ENCODE measurements around the gene TMEM39B.
"Not testable (repeated sequence)": the region's sequence is repeated elsewhere in the genome, so short reads cannot be mapped to it uniquely, and the experiment has no call there.

Gene TMEM39B

GRCh38 chr1:32113436-32113835 lies 40.7 kb downstream of the TMEM39B start:
- DNase-seq = not testable (repeated sequence)

DNA sequence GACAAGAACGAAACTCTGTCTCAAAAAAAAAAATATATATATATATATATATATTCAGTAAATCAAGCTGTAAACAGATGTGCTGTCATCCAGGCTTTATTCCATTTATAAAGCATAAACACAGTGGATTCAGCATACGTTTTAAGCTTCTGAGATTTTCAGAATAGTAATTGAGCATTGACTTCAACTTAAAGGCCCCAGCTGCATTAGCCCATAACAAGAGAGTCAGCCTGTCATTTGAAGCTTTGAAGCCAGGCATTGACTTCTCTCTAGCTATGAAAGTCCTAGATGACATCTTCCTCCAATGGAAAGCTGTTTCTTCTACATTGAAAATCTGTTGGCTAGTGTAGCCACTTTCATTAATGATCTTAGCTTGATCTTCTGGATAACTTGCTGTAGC lies 41.7 kb downstream of the TMEM39B start:
- no peak for DNase-seq

DNA sequence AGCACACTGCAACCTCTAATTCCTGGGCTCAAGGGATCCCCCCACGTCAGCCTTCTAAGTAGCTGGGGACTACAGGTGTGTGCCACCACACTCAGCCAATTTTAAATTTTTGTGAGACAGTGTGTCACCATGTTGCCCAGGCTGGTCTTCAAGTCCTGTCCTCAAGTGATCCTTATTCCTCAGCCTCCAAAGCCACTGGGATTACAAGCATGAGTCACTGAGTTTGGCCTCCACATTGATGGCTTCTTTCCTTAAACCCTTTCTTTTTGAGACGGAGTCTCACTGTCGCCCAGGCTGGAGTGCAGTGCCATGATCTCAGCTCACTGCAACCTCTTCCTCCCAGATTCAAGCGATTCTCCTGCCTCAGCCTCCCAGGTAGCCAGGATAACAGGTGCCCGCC lies 42.8 kb downstream of the TMEM39B start:
- no peak for DNase-seq

DNA sequence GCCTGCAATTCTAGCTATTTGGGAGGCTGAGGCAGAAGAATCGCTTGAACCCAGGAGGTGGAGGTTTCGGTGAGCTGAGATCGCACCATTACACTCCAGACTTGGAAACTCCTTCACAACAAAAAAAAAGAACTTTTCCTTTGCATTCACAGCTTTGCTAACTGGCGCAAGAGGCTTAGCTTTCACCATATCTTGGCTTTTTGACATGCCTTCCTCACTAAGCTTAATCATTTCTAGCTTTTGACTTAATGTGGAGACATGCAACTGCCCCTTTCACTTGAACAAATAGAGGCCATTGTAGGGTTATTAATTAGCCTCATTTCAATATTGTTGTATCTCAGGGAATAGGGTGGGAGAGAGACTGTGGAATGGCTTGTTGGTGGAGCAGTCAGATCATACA lies 43.8 kb downstream of the TMEM39B start:
- no peak for DNase-seq

- DNase-seq = no peak
These were observed 49.4 kb downstream of the TMEM39B start for GRCh38 chr1:32122151-32122550.

- DNase-seq = not testable (repeated sequence)
These were observed 50.6 kb downstream of the TMEM39B start for GRCh38 chr1:32123361-32123760.

- no peak for DNase-seq
These were observed 52.6 kb downstream of the TMEM39B start for GRCh38 chr1:32125313-32125712.

DNA sequence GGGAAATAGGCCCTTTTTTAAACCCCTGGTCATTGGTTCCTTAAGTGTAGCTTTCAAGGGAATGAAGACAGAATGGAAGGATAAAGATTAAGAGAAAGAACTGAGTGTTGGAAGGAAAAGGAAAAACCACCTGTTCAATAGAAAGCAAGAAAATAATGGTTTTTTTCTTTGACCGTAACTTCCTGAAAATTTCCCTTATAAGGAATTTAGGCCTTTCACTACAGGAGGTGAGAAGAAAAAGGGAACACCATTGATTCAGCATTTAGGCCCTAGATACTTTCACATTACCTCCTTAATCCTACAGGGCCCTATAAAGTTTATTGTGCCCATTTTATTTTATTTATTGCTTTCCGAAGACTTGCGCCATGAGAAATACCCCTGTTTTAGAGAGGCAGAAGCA lies 54.0 kb downstream of the TMEM39B start:
- DNase-seq = no peak

- DNase-seq = no peak
These were observed 54.9 kb downstream of the TMEM39B start for GRCh38 chr1:32127409-32128198.

DNA sequence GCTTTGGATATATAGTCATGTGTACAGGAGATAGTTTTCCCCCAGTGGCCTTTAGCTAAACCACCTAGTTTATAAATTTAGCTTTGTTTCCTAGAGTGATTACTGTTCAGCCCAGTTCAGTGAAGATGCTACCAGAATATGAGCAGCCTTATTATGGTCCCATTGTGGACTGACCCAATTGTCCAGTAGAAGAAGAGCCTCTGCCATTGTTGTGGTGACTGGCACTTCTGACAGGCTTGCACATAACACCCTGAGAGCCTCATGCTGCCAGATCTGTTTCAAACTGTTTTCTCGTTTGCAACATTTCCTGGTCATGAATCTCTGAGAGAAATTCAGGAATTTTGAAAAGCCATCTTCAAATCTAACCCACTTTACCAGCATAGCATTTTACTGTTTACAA lies 55.7 kb downstream of the TMEM39B start:
- no peak for DNase-seq

DNA sequence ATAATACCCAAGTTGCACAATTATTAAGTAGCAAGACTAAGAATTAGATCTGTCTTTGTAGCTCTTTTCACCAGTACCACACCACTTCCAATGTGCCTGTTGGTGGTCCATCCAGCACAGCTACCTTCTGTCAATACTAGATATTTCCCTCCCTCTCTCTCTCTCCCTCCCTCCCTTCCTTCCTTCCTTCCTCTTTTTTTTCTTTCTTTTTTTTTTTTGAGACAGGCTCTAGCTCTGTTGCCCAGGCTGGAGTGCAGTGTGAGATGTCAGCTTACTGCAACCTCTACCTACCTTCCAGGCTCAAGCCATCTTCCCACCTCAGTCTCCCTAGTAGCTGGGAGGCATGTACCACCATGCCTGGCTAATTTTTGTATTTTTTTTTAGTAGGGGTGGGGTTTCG lies 56.2 kb downstream of the TMEM39B start:
- no peak for DNase-seq

DNA sequence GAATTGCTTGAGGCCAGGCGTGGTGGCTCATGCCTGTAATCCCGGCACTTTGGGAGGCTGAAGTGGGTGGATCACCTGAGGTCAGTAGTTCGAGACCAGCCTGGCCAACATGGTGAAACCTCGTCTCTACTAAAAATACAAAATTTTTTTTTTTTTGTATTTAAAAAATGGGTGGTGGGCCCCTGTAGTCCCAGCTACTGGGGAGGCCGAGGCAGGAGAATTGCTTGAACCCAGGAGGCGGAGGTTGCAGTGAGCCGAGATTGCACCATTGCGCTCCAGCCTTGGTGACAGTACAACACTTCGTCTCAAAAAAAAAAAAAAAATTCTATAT lies 61.2 kb downstream of the TMEM39B start:
- not testable (repeated sequence) for DNase-seq

DNA sequence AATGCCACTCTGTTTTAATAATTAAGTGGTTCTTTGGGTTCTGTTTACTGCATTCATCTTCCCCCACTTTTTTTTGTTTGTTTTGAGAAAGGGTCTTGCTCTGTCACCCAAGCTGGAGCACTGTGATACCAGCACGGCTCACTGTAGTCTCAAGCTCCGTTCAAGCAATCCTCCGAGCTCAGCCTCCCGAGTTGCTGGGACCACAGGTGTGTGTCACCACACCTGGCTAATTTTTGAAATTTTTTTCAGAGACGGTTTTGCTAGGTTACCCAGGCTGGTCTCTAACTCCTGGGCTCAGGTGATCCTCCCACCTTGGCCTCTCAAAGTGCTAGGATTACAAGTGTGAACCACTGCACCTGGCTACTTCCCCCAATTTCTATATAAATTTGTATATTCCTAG lies 64.4 kb downstream of the TMEM39B start:
- no peak for DNase-seq

DNA sequence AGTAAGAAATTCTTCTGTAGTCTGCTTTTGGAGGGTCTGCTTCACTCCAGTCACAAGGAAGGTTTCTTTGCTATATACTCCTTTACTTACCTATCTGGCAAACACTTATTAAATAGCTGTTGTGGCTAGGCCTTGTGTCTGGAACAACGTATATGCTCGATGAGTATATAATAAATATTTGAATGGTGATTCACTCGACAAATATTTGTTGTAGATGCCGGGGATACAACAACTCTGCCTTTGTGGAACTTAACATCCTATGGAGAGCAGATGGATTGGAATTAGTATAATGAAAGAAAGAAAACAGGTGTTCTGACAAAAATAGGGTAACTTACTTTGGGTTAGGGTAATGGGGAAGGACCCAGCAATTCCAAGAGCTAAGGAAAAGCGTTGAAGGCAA lies 66.2 kb downstream of the TMEM39B start:
- DNase-seq = no peak

DNA sequence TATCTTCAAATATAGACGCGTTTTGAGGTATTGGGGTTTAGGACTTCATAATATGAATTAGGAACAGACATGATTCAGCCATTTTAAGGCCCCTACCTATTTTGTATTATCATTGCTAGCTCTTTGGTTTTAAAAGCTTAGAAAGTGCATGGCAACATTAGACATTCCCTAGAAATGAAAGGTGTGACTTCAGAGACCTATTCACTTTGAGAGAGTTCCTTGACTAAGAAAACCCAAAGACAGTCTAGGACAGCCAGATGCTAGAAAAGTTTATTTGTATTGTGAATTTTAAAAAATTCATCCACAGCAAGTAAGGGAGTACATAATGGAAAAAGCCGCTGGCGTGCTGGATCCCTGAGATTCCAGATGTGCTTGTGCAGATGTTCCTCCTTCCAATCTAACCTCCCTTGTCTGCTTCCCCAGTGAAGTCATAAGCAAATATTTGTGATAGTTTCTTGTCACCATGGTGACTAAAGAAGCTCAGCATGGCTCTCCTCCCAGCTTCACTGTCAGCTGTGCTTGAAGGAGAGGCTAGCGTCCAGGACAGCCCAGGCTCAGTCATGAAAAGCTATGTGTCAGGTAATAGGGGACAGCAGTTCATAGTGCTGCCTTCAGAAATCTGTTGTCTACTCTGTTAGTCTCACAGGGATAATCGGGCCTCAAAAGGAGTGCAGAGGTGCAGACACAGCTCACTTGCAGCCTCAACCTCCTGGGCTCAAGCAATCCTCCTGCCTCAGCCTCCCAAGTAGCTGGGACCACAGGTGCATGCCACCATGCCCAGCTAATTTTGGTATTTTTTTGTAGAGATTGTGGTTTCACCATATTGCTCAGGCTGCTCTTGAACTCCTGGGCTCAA lies 69.9 kb downstream of the TMEM39B start:
- DNase-seq = peak; percentile 19

DNA sequence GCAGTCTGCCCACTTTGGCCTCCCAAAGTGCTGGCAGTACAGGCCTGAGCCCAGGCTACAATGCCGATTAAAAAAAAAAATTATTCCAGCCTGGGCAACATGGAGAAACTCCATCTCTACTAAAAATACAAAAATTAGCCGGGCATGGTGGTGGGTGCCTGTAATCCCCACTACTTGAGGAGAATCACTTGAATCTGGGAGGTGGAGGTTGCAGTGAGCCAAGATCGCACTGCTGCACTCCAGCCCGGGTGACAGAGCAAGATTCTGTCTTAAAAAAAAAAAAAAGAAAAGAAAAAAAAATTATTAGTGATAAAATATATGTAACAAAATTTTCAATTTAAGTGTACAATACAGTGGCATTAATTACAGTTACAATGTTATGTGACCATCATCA lies 70.6 kb downstream of the TMEM39B start:
- DNase-seq = not testable (repeated sequence)

GRCh38 chr1:32144033-32144432 lies 71.3 kb downstream of the TMEM39B start:
- no peak for DNase-seq

DNA sequence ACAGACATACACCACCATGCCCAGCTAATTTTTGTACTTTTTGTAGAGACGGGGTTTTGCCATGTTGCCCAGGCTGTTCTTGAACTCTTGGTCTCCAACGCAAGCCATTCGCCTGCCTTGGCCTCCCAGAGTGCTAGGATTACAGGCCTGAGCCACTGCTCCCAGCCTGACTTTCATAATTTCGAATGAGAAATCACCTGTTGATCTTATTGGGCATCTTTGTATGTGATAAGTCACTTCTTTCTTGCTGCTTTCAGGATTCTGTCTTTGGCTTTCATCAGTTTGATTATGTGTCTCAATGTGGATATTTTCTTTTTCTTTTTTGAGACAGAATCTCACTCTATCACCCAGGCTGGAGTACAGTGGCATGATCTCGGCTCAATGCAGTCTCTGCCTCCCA lies 75.1 kb downstream of the TMEM39B start:
- not testable (repeated sequence) for DNase-seq

- DNase-seq = no peak
These were observed 78.1 kb downstream of the TMEM39B start for GRCh38 chr1:32150847-32151246.

DNA sequence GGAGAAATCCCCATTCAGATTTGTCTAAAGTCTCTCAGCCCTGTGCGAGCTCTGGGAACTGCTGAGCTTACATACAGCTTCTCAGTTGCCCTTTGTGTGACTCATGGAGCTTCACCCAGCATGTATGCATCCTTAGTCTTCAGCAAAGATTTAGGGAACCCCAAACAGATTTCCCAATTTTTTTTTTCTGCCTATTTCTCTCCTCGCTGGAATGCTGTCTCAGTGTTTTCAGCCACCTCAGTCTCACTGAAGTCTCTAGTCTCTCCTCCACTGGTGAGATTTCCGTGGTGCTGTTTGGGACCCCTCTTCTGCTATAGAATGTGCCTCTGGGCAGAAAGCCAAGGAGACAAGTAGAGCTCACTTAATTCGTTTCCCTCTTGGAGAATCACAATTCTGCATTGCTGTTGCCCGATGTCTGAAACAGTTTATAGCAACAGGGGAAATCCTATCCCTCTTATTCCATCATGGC lies 78.6 kb downstream of the TMEM39B start:
- no peak for DNase-seq

Measured in NCI-H1092 (cell line).